ENCODE results near the gene NPEPPS. TPM values are rescaled to one million over a fixed set of nuclear protein-coding genes. Genes with fewer than 3 reads are reported as not detected.
"Not testable (repeated sequence)": the region's sequence is repeated elsewhere in the genome, so short reads cannot be mapped to it uniquely, and the experiment has no call there.

Gene NPEPPS
- total RNA-seq, 1 donor from 2014 or later = 130 TPM

DNA sequence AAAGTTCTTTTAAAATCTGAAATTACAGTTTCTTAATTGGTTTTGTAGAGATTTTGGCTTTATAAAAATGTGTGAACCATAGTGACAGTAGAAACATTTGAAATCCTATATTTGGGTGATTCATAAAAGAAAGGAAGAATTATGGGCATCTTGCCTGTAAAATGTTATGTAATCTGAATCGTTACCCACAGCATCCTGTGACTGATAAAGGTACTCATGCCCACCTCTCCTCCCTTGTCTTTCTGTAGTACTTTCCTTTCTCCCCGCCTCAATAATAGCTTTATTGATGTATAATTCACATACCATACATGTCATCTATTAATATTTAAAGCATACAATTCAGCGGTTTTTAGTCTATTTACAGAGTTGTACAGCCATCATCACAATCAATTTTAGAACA lies 36.4 kb downstream of the NPEPPS start:
- H3K4me3 Mint-ChIP-seq (ENCODE audit: unreplicated experiment); H3K9me3 Mint-ChIP-seq (ENCODE audit: unreplicated experiment); H3K4me1 Mint-ChIP-seq (ENCODE audit: unreplicated experiment); H3K27ac Mint-ChIP-seq (ENCODE audit: unreplicated experiment); H3K27me3 Mint-ChIP-seq (ENCODE audit: unreplicated experiment); DNase-seq (ENCODE audit: extremely low spot score, unreplicated experiment); H3K36me3 Mint-ChIP-seq (ENCODE audit: unreplicated experiment): not testable (repeated sequence)

DNA sequence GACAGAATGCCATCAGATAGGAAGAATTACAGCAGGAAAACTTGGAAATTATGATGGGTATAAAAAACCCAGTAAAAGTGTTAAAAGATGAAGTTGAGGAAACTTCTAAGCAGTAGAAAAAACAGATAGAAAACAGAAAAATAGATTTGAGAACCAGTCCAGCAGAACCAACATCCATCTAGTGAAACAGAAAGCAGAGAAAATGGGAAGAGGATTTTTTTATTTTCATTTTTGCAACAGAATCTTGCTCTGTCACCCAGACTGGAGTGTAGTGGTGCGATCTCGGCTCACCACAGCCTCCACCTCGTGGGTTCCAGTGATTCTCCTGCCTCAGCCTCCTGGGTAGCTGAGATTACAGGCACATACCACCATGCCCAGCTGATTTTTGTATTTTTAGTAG lies 41.7 kb downstream of the NPEPPS start:
- H3K27ac Mint-ChIP-seq (ENCODE audit: unreplicated experiment); H3K4me3 Mint-ChIP-seq (ENCODE audit: unreplicated experiment); H3K36me3 Mint-ChIP-seq (ENCODE audit: unreplicated experiment); DNase-seq (ENCODE audit: extremely low spot score, unreplicated experiment); H3K27me3 Mint-ChIP-seq (ENCODE audit: unreplicated experiment); H3K4me1 Mint-ChIP-seq (ENCODE audit: unreplicated experiment); H3K9me3 Mint-ChIP-seq (ENCODE audit: unreplicated experiment): not testable (repeated sequence)

GRCh38 chr17:47582416-47582815 lies 51.5 kb downstream of the NPEPPS start:
- not testable (repeated sequence) for H3K4me3 Mint-ChIP-seq (ENCODE audit: unreplicated experiment); H3K27ac Mint-ChIP-seq (ENCODE audit: unreplicated experiment); DNase-seq (ENCODE audit: extremely low spot score, unreplicated experiment); H3K36me3 Mint-ChIP-seq (ENCODE audit: unreplicated experiment); H3K27me3 Mint-ChIP-seq (ENCODE audit: unreplicated experiment); H3K4me1 Mint-ChIP-seq (ENCODE audit: unreplicated experiment); H3K9me3 Mint-ChIP-seq (ENCODE audit: unreplicated experiment)

DNA sequence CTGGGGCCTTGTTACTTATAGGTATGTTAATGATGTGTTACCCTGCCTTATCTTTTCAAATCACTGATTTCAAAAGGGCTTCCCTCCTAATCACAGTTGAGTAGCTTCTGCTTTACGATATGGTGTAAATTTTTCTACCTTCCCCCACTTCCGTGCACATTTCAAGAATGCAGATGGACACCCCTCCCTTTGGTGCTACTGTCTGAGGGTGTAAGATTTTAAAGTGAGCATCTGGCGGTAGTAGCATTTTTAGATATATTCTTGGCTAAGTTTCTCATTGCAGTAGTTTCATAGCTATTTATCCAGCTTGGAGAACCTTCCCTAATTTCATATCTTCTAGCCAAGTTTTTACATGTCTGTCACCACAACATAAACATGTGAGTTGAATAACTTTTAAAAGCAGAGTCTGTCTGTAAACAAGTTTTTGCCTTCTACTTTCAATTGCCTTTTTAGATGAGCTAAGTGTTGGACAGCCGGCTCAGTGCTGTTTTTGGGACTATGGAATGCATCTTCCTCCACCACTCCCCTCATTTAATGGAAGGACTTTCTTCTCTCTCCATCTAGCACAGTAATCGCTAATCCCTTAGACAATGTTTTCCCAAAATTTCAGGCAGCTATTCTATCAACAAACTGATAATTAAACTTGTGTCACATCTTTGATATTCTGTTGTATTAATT lies 55.6 kb downstream of the NPEPPS start:
- H3K27ac Mint-ChIP-seq (ENCODE audit: unreplicated experiment); H3K9me3 Mint-ChIP-seq (ENCODE audit: unreplicated experiment); H3K4me3 Mint-ChIP-seq (ENCODE audit: unreplicated experiment); H3K4me1 Mint-ChIP-seq (ENCODE audit: unreplicated experiment); DNase-seq (ENCODE audit: extremely low spot score, unreplicated experiment); H3K27me3 Mint-ChIP-seq (ENCODE audit: unreplicated experiment): not testable (repeated sequence)
- peaks cover 11% of the 10 kb centered on the region for H3K36me3 Mint-ChIP-seq (ENCODE audit: unreplicated experiment)

DNA sequence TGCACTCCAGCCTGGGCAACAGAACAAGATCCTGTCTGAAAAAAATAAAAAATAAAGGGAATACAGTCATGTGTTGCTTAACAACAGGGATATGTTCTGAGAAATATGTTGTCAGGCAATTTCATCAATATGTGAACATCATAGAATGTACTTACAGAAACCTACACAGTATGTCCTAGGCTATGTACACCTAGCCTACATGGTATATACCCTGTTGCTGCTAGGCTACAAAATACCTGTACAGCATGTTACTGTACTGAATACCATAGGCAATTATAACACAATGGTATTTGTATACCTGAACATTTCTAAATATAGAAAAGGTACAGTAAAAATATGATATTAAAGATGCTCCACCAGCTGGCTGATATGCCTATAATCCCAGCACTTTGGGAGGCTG lies 62.6 kb downstream of the NPEPPS start:
- H3K9me3 Mint-ChIP-seq (ENCODE audit: unreplicated experiment); H3K27me3 Mint-ChIP-seq (ENCODE audit: unreplicated experiment): not testable (repeated sequence)

DNA sequence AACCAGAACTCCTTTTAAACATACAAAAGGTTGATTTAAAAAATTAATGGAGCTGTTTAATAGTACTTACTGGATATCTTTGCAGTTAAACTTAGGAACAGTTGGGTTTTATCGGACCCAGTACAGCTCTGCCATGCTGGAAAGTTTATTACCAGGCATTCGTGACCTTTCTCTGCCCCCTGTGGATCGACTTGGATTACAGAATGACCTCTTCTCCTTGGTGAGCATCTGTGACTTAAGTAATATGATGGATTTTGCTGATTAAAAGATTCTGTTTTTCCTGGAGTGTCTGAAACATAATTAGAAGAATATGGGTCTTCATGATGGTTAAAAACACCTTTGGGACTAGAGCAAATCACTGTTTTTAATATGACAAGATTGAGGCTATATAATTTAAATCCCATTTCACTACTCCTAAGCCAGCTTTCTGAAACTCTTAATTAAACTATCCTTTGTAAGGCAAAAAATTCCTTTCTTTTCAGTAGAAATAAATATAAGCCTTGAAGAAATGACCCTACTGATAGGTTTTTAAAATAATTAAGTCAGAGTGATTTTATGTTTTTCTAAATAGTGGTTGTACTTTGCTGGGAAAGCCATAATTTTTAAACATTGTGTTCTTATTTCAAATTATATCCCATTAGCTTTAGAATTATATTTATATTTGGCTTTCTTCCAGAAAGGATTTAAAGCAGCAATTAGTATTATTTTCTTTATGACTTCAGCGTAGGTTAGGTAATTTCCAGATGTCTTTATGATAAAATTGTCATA lies 73.1 kb downstream of the NPEPPS start:
- peaks cover 39% of the 10 kb centered on the region for H3K4me1 Mint-ChIP-seq (ENCODE audit: unreplicated experiment)
- no peak overlapping the region for H3K4me3 Mint-ChIP-seq (ENCODE audit: unreplicated experiment)
- peak overlapping the region; percentile 90 for H3K27ac Mint-ChIP-seq (ENCODE audit: unreplicated experiment)
- no peaks in the 10 kb centered on the region for H3K27me3 Mint-ChIP-seq (ENCODE audit: unreplicated experiment)
- no peak for TF ChIP-seq CTCF (IDR thresholded peaks at IDR 0.05)
- no peak for DNase-seq (ENCODE audit: extremely low spot score, unreplicated experiment)
- no peaks in the 10 kb centered on the region for H3K9me3 Mint-ChIP-seq (ENCODE audit: unreplicated experiment)
- peaks cover 45% of the 10 kb centered on the region for H3K36me3 Mint-ChIP-seq (ENCODE audit: unreplicated experiment)

More for the DNA sequence above, 62.6 kb downstream of the NPEPPS start:
- not testable (repeated sequence) for H3K4me3 Mint-ChIP-seq (ENCODE audit: unreplicated experiment); DNase-seq (ENCODE audit: extremely low spot score, unreplicated experiment); H3K27ac Mint-ChIP-seq (ENCODE audit: unreplicated experiment); H3K4me1 Mint-ChIP-seq (ENCODE audit: unreplicated experiment)
- H3K36me3 Mint-ChIP-seq (ENCODE audit: unreplicated experiment) = peaks cover 31% of the 10 kb centered on the region

DNA sequence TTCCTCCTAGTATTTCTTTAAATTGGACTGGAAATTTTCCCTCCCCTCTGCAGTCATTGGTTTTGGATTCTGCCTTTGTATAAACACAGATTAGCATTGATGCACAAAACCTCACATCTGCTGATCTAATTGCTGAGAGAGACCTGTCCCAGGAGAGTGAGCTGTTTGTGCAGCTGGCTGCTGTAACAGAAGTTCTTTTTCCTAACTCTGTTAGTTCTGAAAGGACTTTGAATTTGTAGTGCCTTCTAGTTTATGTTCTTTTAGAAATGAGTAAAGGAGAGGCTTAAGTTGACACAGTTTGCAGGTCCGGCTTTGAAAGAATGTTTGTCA lies 73.7 kb downstream of the NPEPPS start:
- DNase-seq (ENCODE audit: extremely low spot score, unreplicated experiment) = no peak
- Mint-ChIP-seq H3K4me1 (ENCODE audit: unreplicated experiment) (peaks cover 39% of the 10 kb centered on the region), H3K9me3 (ENCODE audit: unreplicated experiment) (no peaks in the 10 kb centered on the region), H3K27me3 (ENCODE audit: unreplicated experiment) (no peaks in the 10 kb centered on the region), H3K27ac (ENCODE audit: unreplicated experiment) (peak overlapping the region; percentile 90), H3K4me3 (ENCODE audit: unreplicated experiment) (peak overlapping the region; percentile 28), H3K36me3 (ENCODE audit: unreplicated experiment) (peaks cover 42% of the 10 kb centered on the region)
- no peak for TF ChIP-seq CTCF (IDR thresholded peaks at IDR 0.05)

Measured in osteocyte (in vitro differentiated cells).